ENCODE measurements around the gene GATB. TPM values are rescaled to one million over a fixed set of nuclear protein-coding genes. Genes with fewer than 3 reads are reported as not detected.
A peak's percentile ranks its signal among the peaks of the same experiment; 100 is the strongest.

The GATB gene, protein sequence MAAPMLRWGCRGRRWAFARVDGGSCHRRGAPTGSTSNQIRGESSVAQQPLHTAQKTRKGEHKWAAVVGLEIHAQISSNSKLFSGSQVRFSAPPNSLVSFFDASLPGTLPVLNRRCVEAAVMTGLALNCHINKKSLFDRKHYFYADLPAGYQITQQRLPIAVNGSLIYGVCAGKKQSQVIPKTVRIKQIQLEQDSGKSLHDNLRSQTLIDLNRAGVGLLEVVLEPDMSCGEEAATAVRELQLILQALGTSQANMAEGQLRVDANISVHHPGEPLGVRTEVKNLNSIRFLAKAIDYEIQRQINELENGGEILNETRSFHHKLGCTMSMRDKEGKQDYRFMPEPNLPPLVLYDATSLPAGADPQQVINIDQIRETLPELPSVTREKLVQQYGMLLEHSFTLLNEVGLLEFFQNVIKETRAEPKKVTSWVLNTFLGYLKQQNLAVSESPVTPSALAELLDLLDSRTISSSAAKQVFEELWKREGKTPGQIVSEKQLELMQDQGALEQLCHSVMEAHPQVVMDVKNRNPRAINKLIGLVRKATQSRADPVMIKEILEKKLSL
- polyA plus RNA-seq (ENCODE audit: insufficient read length in 12 of 12), result 10 to 100 TPM in 11 of 12 donors, not detected in 1; 19.6 to 40.3 (median 21.8) TPM
- long read RNA-seq, donor 1, partial matches to known transcripts, result 0 of 3 reads
- long read RNA-seq, donor 1, other reads (novel, unspliced or antisense), result 0 of 3 reads
- long read RNA-seq, donor 2, partial matches to known transcripts, result 5 of 9 reads
- long read RNA-seq, donor 2, other reads (novel, unspliced or antisense), result 0 of 9 reads
- long read RNA-seq, donor 3, transcript GATB-201 (13 exons, 2,385 nt), result major isoform, 5 of 6 reads
- long read RNA-seq, donor 3, partial matches to known transcripts, result 0 of 6 reads
- long read RNA-seq, donor 3, other reads (novel, unspliced or antisense), result 0 of 6 reads
- long read RNA-seq, donor 4, partial matches to known transcripts, result 0 of 1 reads
- long read RNA-seq, donor 4, other reads (novel, unspliced or antisense), result 0 of 1 reads
- long read RNA-seq, donor 5, transcript GATB-201 (13 exons, 2,385 nt), result major isoform, 8 of 8 reads
- long read RNA-seq, donor 5, partial matches to known transcripts, result 0 of 8 reads
- long read RNA-seq, donor 5, other reads (novel, unspliced or antisense), result 0 of 8 reads
- long read RNA-seq, donor 6, partial matches to known transcripts, result 0 of 2 reads
- long read RNA-seq, donor 6, other reads (novel, unspliced or antisense), result 0 of 2 reads
- long read RNA-seq, donor 7, partial matches to known transcripts, result 0 of 2 reads
- long read RNA-seq, donor 7, other reads (novel, unspliced or antisense), result 0 of 2 reads
- long read RNA-seq, donor 8, transcript GATB-201 (13 exons, 2,385 nt), result major isoform, 8 of 10 reads
- long read RNA-seq, donor 8, partial matches to known transcripts, result 0 of 10 reads
- long read RNA-seq, donor 8, other reads (novel, unspliced or antisense), result 0 of 10 reads
- long read RNA-seq, donor 9, transcript GATB-201 (13 exons, 2,385 nt), result major isoform, 5 of 6 reads
- long read RNA-seq, donor 9, partial matches to known transcripts, result 0 of 6 reads
- long read RNA-seq, donor 9, other reads (novel, unspliced or antisense), result 0 of 6 reads
- long read RNA-seq, donor 10, transcript GATB-201 (13 exons, 2,385 nt), result major isoform, 7 of 7 reads
- long read RNA-seq, donor 10, partial matches to known transcripts, result 0 of 7 reads
- long read RNA-seq, donor 10, other reads (novel, unspliced or antisense), result 0 of 7 reads
- long read RNA-seq, donor 11, partial matches to known transcripts, result 0 of 2 reads
- long read RNA-seq, donor 11, other reads (novel, unspliced or antisense), result 0 of 2 reads

DNA sequence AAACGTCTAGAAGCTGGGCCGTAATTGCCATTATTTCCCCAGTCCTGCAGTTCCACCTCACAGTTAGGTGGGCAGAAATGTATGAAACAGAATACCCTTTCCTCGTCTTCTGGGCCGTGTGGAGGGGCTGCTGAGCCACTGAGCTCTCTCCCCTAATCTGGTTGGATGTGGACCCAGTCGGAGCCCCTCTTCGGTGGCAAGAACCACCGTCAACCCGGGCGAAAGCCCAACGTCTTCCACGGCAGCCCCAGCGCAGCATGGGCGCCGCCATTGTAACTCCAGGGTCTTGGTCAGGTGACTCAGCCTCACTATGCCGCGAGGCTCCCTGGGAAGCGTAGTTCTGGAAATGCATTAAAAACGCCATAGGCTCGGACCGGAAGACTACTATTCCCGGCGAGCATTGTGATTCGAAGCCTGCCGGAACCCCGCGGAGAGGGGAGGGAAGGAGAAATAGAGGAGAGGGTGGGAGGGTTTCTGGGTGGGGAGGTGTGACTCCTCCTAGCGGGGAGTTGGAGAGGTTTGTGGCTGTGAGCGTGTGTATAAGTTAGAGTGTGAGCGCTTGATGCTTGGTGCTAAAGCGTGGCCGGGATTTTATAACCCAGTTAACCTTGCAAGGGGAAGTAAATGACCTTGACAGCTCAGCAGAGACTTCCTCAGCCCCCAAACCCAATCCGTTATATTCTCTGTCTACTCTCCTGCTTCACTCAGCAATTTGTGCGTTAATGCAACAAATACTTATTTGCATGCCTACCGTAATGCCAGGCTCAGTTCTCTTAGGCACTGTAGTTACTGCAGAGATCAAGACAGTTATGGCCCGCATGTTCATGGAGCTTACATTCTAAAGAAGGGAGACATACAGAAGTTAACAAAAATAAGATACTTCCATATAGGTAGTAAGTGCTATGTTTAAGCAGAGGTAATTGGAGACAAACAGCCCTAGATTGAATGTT, at the start of gene GATB:
TSS of gene GATB (minus strand) at position 296 of the 950 bp plus-strand sequence. CDS start at position 271, 25 bp downstream.
- peak; percentile 97 for DNase-seq

DNA sequence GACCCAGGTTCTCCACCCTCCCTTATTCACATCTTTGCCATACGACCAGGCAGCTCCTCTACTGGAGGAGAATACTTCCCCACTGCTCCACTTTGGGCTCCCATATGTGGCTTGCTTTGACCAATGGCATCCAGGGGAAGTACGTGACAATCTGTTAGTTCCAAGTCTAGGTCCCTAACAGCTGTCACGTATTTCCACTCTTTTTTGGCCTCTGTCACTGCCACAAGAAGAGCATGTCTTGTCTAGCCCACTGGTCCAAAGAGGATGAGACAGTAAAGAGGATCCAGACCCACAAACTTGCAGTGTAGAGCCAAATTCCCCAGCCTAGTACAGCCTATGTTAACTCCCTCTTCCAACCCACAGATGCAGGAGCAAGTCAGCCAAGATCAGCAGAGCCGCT, 49.7 kb upstream of the GATB start:
- no peak for DNase-seq

DNA sequence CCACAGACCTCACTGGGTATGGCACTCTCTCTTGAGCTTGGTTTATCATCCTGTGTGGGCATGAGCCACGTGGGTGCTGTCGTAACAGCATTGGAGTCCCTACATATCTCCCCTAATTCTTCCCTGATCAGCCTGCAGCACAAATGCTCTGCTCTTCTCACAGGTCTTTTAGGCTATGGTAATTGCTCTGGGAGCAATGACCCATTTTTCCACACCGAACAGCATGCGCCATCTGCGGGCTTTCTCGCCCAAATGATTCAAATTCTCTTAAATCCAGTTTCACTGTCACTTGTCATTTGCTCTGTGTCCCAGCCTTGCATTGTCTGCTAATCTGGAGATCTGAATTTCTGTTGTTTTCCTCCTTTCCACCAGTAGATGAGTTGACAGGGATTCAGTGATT, 48.9 kb upstream of the GATB start:
- no peak for DNase-seq

DNA sequence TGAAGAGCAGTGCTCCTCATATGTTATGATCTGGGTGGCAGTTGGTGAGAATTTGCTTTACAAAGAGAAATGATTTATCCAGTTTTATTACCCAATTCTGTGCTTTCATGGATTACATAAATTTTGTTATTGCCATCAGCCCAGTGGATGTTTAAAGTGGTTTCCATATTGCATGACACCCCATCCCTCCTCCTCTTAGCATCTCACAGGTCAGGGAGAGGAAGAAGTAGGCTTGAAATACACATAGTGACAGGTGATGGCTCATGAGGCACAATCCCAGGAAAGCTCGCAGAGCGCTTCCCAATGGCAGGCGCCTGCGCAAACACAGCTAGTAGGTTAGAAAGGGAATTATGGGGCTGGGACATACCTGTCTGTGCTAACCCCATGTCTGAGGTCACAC, 47.7 kb upstream of the GATB start:
- DNase-seq, result no peak

DNA sequence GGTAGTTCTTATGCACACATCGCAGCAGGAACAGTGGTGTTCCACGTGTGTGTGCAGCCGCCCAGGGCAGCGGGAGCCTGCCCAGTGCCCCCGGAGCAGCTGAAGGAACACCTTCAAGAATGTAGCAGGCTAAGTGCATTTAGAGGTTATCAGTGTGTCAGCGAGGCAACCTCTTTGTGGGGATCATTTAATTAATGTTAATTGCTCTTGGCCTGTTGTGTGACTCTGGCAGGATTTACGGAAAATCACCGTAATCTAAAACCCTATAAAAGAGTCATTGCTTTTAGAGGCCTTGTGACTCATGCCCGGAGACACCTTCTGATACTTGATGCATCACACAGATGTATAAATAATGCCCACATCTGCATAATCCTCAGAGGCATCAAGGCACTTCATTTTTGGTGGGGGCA, 47.3 kb upstream of the GATB start:
- DNase-seq, result no peak

DNA sequence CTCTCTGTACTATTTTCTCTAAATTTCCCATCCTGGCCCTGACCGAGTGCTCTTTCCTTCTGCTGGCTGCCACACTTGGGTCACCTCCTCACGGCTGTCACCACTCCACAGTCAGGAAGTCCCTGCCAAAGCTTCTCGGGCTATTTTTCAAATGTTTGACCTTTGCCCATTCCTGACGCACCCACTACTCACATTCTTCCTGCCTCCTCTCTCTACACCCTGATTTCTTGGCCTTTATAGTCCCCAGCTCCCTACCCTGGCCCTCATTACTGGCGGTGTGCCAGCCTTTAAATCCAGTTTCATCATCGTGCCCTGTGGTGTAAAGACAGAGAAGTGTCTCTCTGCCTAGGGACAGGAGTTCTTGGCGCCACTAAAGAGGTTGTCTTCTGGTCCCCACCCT, 46.4 kb upstream of the GATB start:
- peak; percentile 4 for DNase-seq

DNA sequence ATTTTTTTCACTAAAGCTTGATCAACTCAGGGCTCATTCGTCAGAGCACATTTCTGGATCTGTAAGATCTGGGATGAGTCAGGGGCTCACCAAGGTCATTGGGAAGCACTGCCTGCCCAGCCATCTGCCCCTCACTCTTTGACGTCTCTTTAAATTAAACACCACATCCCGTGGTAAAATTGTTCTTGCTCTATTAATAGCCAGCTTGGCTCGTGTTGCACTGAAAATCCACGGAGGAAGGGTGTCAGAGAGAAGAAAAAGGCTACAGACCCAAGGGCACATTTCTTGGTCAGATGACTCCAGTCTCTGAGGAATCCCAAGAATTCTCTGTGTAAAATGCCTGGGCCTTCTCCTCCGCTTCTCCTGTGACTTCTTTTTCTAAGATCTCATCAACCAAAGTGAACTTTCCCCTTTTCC, 45.7 kb upstream of the GATB start:
- no peak for DNase-seq

DNA sequence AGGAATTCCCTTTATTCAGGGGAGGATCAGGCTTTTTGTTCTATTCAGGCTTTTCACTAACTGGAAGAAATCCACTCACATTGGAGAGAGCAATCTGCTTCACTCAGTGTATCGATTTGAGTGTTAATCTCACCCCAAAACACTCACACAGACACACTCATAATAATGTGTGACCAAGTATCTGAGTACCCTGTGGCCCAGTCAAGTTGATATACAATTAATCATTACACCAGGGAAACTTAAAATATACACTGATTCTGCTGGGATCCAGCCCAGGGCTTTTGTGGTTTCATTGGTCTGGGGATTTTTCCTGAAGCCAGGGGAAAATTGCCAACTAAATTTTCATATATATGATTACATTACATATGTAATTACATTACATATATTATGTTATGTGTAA, 44.0 kb upstream of the GATB start:
- no peak for DNase-seq

DNA sequence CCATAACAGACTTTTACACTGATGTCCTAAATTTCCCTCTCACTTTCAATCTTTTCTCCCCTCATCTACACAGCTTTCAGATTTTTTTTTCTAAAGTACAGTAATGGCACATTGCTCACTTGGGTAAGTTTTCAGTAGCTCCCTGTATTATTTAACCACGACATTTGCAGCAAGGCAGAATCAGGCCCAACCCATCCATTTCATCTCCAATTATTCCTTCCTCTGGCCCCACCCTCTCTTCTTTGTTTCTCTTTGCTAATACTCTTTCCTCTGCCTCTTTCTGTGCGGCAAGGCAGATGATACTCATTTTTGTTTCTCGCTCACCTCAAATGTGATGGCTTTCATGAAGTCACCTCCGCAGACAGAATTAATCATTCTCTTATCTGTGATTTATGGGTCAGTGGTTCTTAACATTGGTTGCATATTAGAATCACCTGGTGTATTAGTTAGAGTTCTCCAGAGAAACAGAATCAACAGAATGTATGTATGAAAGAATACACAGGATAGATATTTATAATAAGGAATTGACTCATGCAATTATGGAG, 43.4 kb upstream of the GATB start:
- no peak for DNase-seq

DNA sequence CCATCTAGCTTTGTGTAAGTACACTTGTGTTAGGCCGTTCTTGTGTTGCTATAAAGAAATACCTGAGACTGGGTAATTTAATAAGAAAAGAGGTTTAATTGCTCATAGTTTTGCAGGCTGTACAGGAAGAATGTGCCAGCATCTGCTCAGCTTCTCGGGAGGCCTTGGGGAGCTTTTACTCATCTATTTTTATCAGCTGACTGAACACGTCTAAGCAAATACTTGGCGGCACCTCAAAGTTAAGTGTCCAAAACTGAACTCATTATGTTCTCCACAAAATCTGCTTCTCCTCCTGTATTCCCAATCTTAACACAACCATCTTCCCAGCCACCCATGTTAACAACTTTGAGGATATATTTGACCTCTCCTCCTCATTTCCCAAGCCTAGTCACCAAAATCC, 42.4 kb upstream of the GATB start:
- no peak for DNase-seq

DNA sequence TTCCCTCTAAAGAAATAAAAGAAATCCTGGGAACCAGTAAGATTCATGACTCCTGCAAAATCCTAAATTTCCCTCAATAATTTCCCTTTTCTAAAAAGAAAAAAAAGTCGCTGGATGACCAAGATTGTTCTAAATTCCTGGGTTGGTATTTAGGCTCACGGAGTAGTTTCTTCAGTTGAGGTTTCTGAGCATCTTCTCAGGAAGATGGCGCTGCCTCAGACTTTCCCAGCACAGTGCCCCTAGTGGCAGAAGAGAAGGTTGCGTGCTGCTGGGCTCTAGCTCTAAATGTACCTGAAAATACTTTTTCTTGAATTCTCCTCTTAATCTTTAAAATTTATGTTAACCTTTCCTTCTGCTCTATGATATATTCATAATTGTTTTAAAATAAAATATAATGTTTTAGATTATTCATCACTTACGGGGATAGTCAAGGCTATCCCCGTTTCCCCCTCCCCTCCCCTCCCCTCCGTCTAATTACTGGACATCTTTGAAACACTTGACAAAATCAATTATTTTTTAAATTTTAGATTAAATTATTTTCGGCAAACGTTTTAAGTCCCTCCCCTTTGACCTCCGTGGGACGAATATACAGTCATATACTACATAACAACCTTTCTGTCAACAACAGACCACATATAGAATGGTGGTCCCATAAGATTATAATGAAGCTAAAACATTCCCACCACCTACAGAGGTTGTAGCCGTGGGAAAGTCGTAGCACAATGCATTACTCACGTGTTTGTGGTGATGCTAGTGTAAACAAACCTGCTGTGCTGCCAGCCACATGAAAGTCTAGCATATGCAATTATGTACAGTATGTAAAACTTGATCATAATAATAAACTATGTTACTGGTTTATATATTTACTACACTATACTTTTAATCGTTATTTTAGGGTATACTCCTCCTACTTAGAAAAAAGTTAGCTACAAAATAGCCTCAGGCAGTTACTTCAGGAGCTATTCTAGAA, 41.0 kb upstream of the GATB start:
- DNase-seq, result no peak

DNA sequence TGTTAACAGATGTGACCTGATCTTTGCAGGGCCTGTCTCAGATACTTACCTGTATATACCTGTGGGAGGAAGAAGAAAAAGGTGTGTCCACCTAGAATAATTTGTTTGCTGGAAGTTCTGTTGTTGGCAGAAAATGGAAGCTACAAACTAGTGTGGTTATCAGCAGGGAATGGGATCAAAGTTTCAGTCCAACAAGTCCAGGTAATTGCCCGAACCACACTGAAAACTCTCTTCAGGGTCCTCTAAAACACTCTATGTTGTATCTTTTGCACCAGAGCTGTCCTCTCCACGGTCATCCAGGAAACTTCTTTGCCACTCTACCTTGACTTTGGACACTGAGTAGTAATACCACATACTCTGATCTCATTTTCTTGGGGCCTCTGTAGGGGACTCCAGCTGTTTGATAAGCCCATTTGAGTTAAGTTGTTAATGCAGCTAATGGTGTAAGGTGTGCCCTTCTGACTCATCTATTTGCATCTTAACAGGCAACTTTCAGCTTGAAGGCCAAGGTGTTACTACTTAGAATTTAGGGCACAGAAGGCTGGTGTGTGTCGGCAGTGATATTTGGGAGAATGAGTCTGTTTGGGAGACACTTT, 38.7 kb upstream of the GATB start:
- DNase-seq, result no peak

DNA sequence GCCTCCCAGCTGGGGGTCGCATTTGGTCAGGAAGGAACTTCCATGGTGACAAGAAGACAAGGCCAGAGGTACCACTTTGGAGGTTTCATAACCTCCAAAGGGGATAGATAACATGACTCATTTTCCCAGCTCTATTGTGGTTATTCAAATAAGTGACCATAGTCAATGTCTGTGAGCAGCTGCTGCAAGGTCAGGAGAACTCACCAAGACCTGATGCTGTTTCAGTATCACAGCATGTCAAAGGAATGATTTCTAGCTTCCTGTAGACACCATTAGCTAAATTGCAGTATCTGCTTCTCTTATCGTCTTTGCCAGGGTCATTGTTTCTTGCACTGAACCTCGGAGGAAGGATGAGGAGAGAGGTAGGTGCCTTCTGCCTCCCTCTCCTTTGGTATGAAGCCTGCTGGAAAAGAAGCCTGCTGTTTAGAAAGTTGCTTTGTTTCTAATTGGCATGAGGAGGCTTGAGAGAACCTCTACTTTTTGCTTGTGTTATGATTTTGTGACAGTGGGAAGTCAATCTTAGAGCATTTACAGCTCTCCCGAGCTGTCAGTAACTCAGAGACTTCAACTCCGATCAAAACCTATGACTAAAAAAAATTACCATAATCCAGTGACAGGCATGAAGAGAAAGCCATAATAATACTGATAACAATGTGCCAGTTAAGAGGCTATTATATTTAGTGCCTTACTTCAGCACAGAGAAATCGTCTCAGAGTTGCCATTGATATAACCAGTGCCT, 38.0 kb upstream of the GATB start:
- DNase-seq, result no peak

DNA sequence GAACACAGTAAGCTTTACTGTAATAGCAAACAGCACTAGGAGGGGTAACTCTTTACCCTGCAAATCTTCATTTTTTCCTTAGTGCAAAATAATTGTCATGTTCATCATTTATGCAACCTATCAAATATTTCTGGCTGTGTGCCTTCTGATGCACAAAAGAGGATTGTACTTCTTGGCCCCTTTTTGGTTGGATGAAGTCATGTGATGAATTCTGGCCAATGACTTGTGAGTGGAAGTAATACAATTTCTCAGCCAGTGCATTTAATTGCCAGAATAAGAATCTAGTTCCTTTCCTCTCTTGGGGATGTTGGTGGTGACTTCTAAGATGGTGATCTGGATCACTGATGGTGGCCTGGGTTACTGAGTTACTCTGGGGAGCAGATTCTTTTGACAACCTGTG, 37.0 kb upstream of the GATB start:
- DNase-seq, result no peak

DNA sequence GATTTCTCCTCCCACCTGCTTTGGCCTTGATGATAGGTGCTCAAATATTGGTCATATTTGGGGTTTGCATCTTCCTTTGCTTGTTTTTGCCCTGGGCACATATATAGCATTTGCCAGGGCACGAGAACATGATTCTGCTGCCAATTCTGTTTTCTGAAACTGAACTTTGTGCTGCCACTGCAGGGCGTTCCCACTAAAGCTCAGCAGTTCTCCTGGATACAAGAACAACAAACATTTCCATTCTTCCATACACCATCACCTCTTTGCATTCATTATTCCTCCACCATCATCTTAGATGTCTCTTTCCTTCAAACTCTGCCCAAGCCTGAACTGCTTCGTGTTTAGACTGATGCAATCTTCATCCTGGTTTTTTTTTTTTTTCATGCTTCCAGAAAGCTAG, 36.3 kb upstream of the GATB start:
- no peak for DNase-seq

DNA sequence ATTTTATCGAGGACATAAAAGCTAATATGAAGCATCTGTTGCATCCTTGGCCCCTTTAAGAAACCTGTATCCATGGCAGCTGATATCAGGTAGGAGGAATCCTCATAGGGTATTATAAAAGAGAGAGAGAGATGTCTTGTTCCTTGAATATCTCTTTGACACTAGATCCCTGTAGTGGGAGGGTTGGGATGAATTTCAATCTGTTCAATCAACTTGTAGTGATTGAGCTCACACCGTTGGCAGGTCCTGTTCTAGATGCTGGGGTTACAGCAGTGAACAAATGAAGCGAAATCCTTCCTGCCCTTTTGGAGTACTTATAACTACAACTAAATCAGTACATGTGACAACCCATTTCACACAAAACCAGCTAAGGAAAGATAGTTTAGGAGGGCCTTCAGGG, 35.3 kb upstream of the GATB start:
- no peak for DNase-seq

DNA sequence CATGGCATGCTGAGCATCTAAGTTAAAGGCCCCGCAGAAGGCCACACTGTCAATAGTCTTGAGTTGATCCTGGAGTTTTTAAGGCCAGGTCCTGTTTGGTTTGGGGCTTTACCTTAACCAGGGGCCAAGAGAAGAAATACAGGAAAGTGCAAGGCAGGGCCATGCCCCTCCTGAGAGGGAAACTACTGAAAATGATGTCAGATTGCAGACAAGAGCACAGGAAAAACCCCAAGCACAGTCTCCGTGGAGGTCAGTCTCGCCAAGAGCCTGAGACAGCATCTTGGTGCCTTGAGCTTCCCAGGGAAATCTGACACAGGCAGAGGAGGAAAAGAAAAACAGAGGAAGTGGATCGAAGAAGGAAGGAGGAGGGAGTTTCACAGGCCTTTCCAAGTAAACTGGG, 32.2 kb upstream of the GATB start:
- no peak for DNase-seq

Measured in muscle of arm (tissue), 14 donors.